ENCODE data around the gene RNGTT.

Gene RNGTT

DNA sequence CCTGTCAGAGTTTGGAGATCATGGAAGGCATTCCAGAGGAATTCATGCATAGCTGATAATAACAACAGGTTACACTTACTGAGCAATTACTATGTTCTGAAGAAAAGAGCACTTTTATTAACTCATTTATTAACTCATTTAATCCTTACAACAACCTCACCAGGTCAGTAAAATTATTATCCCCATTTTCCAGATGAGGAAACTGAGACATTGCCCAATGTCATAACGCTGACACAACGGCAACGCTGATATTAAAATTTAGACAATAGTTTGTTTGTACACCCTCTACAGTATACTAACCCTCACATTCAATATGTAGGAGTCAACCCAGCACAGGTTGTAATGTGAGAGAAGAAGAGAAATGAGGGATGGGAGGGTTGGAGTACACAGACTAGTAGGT, 105.0 kb downstream of the RNGTT start:
- TF ChIP-seq, protein P1, sequence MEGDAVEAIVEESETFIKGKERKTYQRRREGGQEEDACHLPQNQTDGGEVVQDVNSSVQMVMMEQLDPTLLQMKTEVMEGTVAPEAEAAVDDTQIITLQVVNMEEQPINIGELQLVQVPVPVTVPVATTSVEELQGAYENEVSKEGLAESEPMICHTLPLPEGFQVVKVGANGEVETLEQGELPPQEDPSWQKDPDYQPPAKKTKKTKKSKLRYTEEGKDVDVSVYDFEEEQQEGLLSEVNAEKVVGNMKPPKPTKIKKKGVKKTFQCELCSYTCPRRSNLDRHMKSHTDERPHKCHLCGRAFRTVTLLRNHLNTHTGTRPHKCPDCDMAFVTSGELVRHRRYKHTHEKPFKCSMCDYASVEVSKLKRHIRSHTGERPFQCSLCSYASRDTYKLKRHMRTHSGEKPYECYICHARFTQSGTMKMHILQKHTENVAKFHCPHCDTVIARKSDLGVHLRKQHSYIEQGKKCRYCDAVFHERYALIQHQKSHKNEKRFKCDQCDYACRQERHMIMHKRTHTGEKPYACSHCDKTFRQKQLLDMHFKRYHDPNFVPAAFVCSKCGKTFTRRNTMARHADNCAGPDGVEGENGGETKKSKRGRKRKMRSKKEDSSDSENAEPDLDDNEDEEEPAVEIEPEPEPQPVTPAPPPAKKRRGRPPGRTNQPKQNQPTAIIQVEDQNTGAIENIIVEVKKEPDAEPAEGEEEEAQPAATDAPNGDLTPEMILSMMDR (conservative IDR thresholded peaks at IDR 0.05), result no peak
- TF ChIP-seq ZFX (IDR thresholded peaks at IDR 0.05), result no peak
- no peak overlapping the region for H3K27ac ChIP-seq

DNA sequence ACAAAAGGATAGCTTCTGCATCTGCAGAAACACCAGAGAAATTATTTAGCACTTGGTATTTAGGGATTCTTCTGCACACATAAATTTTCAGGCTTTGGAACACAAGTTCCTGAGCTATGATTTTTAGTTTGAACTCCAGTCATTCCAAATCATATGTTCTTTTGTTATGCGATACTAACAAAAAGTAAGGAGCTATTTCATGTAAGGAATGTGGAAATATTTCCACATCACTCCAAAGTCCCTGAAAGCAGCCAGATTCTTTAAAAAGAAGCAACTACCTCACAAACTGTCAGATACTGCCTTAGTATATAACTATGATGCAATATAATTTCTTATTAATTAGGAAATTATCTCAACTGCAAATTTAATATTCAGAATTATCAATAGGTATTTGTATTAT, 106.9 kb downstream of the RNGTT start:
- TF ChIP-seq ZFX (IDR thresholded peaks at IDR 0.05), result no peak
- TF ChIP-seq, protein P1 (conservative IDR thresholded peaks at IDR 0.05), result no peak
- no peak overlapping the region for H3K27ac ChIP-seq

DNA sequence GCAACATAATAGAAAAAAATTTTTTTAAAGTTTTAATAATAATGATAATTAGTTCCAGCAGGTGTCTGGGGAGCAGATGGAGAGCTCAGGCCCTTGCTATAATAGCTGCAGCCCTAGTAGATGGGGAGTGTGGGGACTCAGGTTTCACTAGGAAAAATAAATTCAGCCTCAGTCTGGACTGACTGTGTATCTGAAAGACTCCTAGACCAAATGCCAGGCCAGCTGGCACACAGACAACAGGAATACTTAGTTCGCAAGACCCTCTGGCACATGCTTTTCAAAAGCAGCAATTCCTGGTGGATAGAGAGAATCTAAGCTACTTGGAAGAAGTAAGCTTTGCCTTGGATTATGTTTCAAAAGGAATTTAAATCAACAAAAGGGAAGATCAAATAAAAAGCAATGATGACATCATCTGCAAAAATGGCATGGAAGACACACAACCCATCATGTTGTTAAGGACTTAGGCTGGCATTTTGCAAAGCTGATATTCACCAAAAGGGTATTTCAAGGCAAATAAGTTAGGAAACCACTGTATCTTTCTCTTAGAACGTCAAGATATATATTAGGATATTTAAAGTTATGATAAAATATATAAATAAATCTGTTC, 107.8 kb downstream of the RNGTT start:
- H3K27ac ChIP-seq, result no peak overlapping the region
- TF ChIP-seq ZFX (IDR thresholded peaks at IDR 0.05), result no peak
- TF ChIP-seq, protein P1 (conservative IDR thresholded peaks at IDR 0.05), result no peak

DNA sequence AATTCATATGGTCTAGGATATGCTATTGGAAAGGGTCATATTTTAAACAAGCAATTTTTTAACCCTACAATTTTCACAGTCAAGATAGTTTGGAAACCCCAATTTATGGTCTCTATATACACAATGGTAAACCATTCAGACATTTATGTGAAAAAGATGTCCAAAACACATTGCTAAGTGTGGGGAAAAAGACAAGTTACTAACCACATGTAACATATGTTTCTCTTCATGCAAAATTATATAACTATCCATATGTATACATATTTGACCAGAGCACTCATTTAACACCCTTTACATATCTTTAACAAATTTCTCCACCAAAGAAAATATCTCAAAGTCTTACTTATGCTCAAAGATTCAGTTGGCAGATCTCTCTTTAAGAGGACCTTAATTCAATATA, 110.6 kb downstream of the RNGTT start:
- no peak for TF ChIP-seq ZFX (IDR thresholded peaks at IDR 0.05)
- TF ChIP-seq, protein P1 (conservative IDR thresholded peaks at IDR 0.05), result no peak
- H3K27ac ChIP-seq, result no peak overlapping the region

DNA sequence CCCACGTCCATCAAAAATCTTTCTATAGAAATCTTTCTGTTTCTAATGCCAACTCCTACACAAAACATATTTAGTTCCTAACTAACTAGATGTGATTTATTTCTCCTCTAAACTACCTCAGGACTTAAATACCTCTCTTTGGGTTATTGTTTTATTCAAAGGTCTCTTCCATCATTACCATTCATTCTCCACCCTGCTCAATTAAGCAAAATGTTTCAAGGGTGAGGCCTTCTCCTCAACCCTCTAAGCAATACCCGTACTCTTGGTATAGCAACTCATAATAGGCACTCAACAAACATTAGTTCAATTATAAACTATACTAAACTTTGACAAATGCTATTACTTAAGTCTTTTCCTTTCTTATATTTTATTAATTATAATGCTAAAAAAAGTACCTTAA, 111.4 kb downstream of the RNGTT start:
- H3K27ac ChIP-seq, result no peak overlapping the region
- TF ChIP-seq, protein P1 (conservative IDR thresholded peaks at IDR 0.05), result no peak
- no peak for TF ChIP-seq ZFX (IDR thresholded peaks at IDR 0.05)

DNA sequence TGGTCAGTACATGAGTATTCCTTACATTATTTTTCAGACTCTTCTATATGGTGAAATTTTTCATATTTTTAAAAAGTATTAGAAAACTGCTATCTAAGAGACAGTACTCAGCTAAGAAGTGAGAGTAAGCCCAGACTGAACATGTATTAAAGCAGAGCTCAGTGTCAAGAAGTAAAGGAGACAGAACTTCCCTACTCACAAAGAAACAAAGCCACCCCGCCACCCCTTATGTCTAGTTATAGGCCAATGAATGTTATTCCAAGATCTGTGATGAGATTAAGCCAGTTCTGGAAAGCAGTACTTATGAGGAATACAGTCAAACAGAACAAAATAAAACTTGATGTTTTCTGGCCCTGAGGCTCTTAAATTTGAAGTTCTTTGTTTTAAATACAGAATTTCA, 114.5 kb downstream of the RNGTT start:
- TF ChIP-seq ZFX (IDR thresholded peaks at IDR 0.05), result no peak
- TF ChIP-seq, protein P1 (conservative IDR thresholded peaks at IDR 0.05), result no peak
- no peak overlapping the region for H3K27ac ChIP-seq

DNA sequence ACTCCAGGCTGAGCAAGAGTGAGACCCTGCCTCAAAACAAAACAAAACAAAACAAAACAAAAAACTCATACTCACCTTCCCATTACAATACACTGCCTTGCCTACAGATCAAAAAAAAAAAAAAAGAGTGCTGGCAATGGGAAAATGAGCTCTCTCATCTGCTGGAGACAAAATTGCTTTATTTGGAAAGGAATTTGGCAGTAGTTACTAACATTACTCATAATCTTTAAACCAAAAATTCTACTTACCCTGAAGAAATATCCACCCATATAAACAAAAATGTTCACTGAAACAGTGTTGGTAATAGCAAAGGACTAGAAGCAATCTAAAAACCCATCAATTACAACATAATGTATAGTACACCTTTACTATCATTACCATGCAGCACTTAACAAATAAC, 120.4 kb downstream of the RNGTT start:
- TF ChIP-seq ZFX (IDR thresholded peaks at IDR 0.05), result no peak
- TF ChIP-seq, protein P1 (conservative IDR thresholded peaks at IDR 0.05), result no peak
- no peak overlapping the region for H3K27ac ChIP-seq

Measured in C4-2B (cell line).